Aorta (tissue), 5 donors: ENCODE data around the gene WWOX. TPM values are rescaled to one million over a fixed set of nuclear protein-coding genes. Genes with fewer than 3 reads are reported as not detected.

Source experiments
- ATAC-seq: fragments of 200-7000 bp; cut with Tn5 transposase; one replicate; pipeline ENCODE4 v1.9.1; 2022; ENCODE audit warnings: moderate library complexity; ENCODE audit not compliant: low FRiP score
- DNase-seq, 2 donors: peaks; one replicate each; pipeline ENCODE4 v3.0.0-alpha.2; 2020
- H3K27ac ChIP-seq, 2 donors: one replicate each; pipeline ENCODE4 v1.5.1; 2013; ENCODE audit warnings: low read length in 2 of 2, mild to moderate bottlenecking in 2 of 2, moderate library complexity in 2 of 2, control low read depth in 1 of 2, inconsistent platforms in 1 of 2, low read depth in 1 of 2
- H3K27me3 ChIP-seq, 2 donors: one replicate each; pipeline ENCODE4 v1.6.1; 2013; ENCODE audit warnings: control low read depth in 1 of 2, low read length in 1 of 2, mild to moderate bottlenecking in 1 of 2, moderate library complexity in 1 of 2; ENCODE audit not compliant: insufficient read depth in 2 of 2, control insufficient read depth in 1 of 2
- H3K36me3 ChIP-seq, 2 donors: one replicate each; pipeline ENCODE4 v1.6.1; 2013; ENCODE audit warnings: control low read depth in 1 of 2, low read length in 1 of 2, mild to moderate bottlenecking in 1 of 2; ENCODE audit not compliant: insufficient read depth in 2 of 2, control insufficient read depth in 1 of 2
- H3K4me1 ChIP-seq, 2 donors: one replicate each; pipeline ENCODE4 v1.6.1; 2013; ENCODE audit warnings: low read length in 2 of 2, control low read depth in 1 of 2, mild to moderate bottlenecking in 1 of 2, moderate library complexity in 1 of 2; ENCODE audit not compliant: insufficient read depth in 2 of 2, control insufficient read depth in 1 of 2
- H3K4me3 ChIP-seq, 2 donors: one replicate each; pipeline ENCODE4 v1.5.1; 2013; ENCODE audit warnings: low read length in 2 of 2, control low read depth in 1 of 2, mild to moderate bottlenecking in 1 of 2
- H3K9me3 ChIP-seq: one replicate; pipeline ENCODE4 v1.6.1; 2013; ENCODE audit warnings: mild to moderate bottlenecking, low read length; ENCODE audit not compliant: control insufficient read depth
- WGBS, 2 donors: extraction: QIAGEN DNeasy Blood & Tissue Kit; methylation state at CpG; one replicate each; pipeline ENCODE4 v1.1.7; 2013; 5-methylcytosine and 5-hydroxymethylcytosine counted together
- intact Hi-C, 2 donors: fragments of 100-400 bp; cut with DNase I; formaldehyde crosslinking; loops; one replicate each; pipeline versions ENCODE4 v1.14.2 to v1.15.0; 2022
- polyA plus RNA-seq, 2 donors: library from polyadenylated mRNA; stranded (reverse); fragments of 200-250 nt; gene quantifications; one replicate each; pipeline ENCODE4 v1.2.3, GENCODE V29; 2013
- total RNA-seq, 2 donors: library from RNA; stranded (reverse); fragmentation: NEBNext Ultra II Directional; extraction: Animal tissue kit (Norgen Biotek cat#: 25700); gene quantifications; one replicate each; pipeline ENCODE4 v1.2.1, GENCODE V29; 2021
- donor health status: healthy with polysubstance abuse.
- donor health status: Bipolar disorder and iron deficiency.
- donor health status: DM: no; HTN: no; CAD: no.
- donor health status: DM: no; HTN: no; CAD: no.
- donor health status: DM: yes; HTN: yes; CAD: no.

Gene WWOX
- total and polyA plus RNA-seq, 4 donors: 11.2 to 30.9 (median 14.6) TPM

GRCh38 chr16:78748220-78748929 lies 648.9 kb downstream of the WWOX start:
- no peak for DNase-seq
- Histone ChIP-seq H3K27me3 (no peaks in the 10 kb centered on the region), H3K9me3 (no peaks in the 10 kb centered on the region), H3K36me3 (no peaks in the 10 kb centered on the region), H3K4me1 (peaks cover 0 to 3% of the 10 kb centered on the region in 2 donors), H3K27ac (no peak overlapping the region), H3K4me3 (no peak overlapping the region)
- ATAC-seq: no peak
- WGBS, 2 donors: 89 to 90% methylated on average over 9 of the region's 9 CpGs
- intact Hi-C loops: no loop called here

- H3K27me3 ChIP-seq: no peaks in the 10 kb centered on the region
- WGBS, 2 donors: 73 to 75% methylated on average over 4 of the region's 4 CpGs
- H3K4me1 ChIP-seq: peaks cover 0 to 3% of the 10 kb centered on the region in 2 donors
- no peak overlapping the region for H3K27ac ChIP-seq
- no peak for ATAC-seq
- H3K9me3 ChIP-seq: no peaks in the 10 kb centered on the region
- no peak overlapping the region for H3K4me3 ChIP-seq
- intact Hi-C loops: no loop called here
- no peak for DNase-seq
- H3K36me3 ChIP-seq: no peaks in the 10 kb centered on the region
Measured at GRCh38 chr16:78749745-78750268, 650.4 kb downstream of the WWOX start.

- WGBS, 2 donors: 94 to 95% methylated on average over 8 of the region's 8 CpGs
- Histone ChIP-seq H3K36me3 (no peaks in the 10 kb centered on the region), H3K27ac (no peak overlapping the region), H3K9me3 (no peaks in the 10 kb centered on the region), H3K4me3 (no peak overlapping the region), H3K27me3 (no peaks in the 10 kb centered on the region), H3K4me1 (peaks cover 0 to under 1% of the 10 kb centered on the region in 2 donors)
- DNase-seq (no peak), ATAC-seq (no peak)
- intact Hi-C loops: no loop called here
Measured at GRCh38 chr16:78750611-78751010, 651.2 kb downstream of the WWOX start.

- Histone ChIP-seq H3K4me1 (no peaks in the 10 kb centered on the region), H3K27me3 (no peaks in the 10 kb centered on the region), H3K27ac (no peak overlapping the region), H3K9me3 (no peaks in the 10 kb centered on the region), H3K4me3 (no peak overlapping the region), H3K36me3 (no peaks in the 10 kb centered on the region)
- ATAC-seq (no peak), DNase-seq (no peak)
- intact Hi-C loops: no loop called here
- WGBS, 2 donors: 82 to 94% methylated on average over 3 of the region's 3 CpGs
Measured at GRCh38 chr16:78751601-78752000, 652.1 kb downstream of the WWOX start.

- H3K9me3 ChIP-seq: no peaks in the 10 kb centered on the region
- no peak for DNase-seq
- no peaks in the 10 kb centered on the region for H3K27me3 ChIP-seq
- 87 to 90% methylated on average over 5 of the region's 5 CpGs for WGBS, 2 donors
- H3K27ac ChIP-seq: no peak overlapping the region
- no peaks in the 10 kb centered on the region for H3K36me3 ChIP-seq
- intact Hi-C loops: no loop called here
- H3K4me1 ChIP-seq: no peaks in the 10 kb centered on the region
- H3K4me3 ChIP-seq: no peak overlapping the region
- ATAC-seq: no peak
Measured at GRCh38 chr16:78754713-78755112, 655.3 kb downstream of the WWOX start.

GRCh38 chr16:78755751-78756661 lies 656.6 kb downstream of the WWOX start:
- Histone ChIP-seq H3K36me3 (no peaks in the 10 kb centered on the region), H3K27me3 (no peaks in the 10 kb centered on the region), H3K27ac (no peak overlapping the region), H3K9me3 (no peaks in the 10 kb centered on the region), H3K4me1 (no peaks in the 10 kb centered on the region), H3K4me3 (no peak overlapping the region)
- intact Hi-C loops: no loop called here
- 76 to 82% methylated on average over 8 of the region's 8 CpGs for WGBS, 2 donors
- DNase-seq: no peak
- ATAC-seq: no peak

GRCh38 chr16:78759596-78759995 lies 660.1 kb downstream of the WWOX start:
- intact Hi-C loops: no loop called here
- DNase-seq (no peak), ATAC-seq (no peak)
- Histone ChIP-seq H3K27ac (no peak overlapping the region), H3K36me3 (no peaks in the 10 kb centered on the region), H3K4me1 (no peaks in the 10 kb centered on the region), H3K9me3 (no peaks in the 10 kb centered on the region), H3K4me3 (no peak overlapping the region), H3K27me3 (no peaks in the 10 kb centered on the region)
- WGBS, 2 donors: 83 to 86% methylated on average over 2 of the region's 2 CpGs

- WGBS, 2 donors: 93 to 95% methylated on average over 5 of the region's 5 CpGs
- no peaks in the 10 kb centered on the region for H3K9me3 ChIP-seq
- no peaks in the 10 kb centered on the region for H3K27me3 ChIP-seq
- H3K4me1 ChIP-seq: no peaks in the 10 kb centered on the region
- intact Hi-C loops: no loop called here
- DNase-seq: no peak
- H3K36me3 ChIP-seq: no peaks in the 10 kb centered on the region
- no peak overlapping the region for H3K27ac ChIP-seq
- no peak for ATAC-seq
- H3K4me3 ChIP-seq: no peak overlapping the region
Measured at GRCh38 chr16:78760611-78761010, 661.2 kb downstream of the WWOX start.
